ENCODE data around the gene EPB42.
A peak's percentile ranks its signal among the peaks of the same experiment; 100 is the strongest.
"Not testable (repeated sequence)": the region's sequence is repeated elsewhere in the genome, so short reads cannot be mapped to it uniquely, and the experiment has no call there.

EPB42 gene

GRCh38 chr15:43211224-43211735, 9.5 kb downstream of the EPB42 start:
- DNase-seq: no peak

- DNase-seq: no peak
These were observed 10.0 kb downstream of the EPB42 start for GRCh38 chr15:43210807-43211206.

- no peak for DNase-seq
These were observed 10.6 kb downstream of the EPB42 start for GRCh38 chr15:43210172-43210745.

- DNase-seq: no peak
These were observed 11.6 kb downstream of the EPB42 start for GRCh38 chr15:43209059-43209824.

GRCh38 chr15:43208052-43209002, 12.5 kb downstream of the EPB42 start:
- no peak for DNase-seq

- no peak for DNase-seq
These were observed 13.8 kb downstream of the EPB42 start for GRCh38 chr15:43207024-43207423.

GRCh38 chr15:43206054-43206453, 14.8 kb downstream of the EPB42 start:
- no peak for DNase-seq

- no peak for DNase-seq
These were observed 16.6 kb downstream of the EPB42 start for GRCh38 chr15:43204016-43204901.

GRCh38 chr15:43199945-43200488, 20.8 kb downstream of the EPB42 start:
- no peak for DNase-seq

GRCh38 chr15:43198992-43199391, 21.8 kb downstream of the EPB42 start:
- DNase-seq: no peak

- not testable (repeated sequence) for DNase-seq
These were observed 22.3 kb downstream of the EPB42 start for GRCh38 chr15:43198556-43198955.

- not testable (repeated sequence) for DNase-seq
These were observed 23.0 kb downstream of the EPB42 start for GRCh38 chr15:43197773-43198172.

- no peak for DNase-seq
These were observed 23.9 kb downstream of the EPB42 start for GRCh38 chr15:43196760-43197548.

GRCh38 chr15:43194795-43195194, 26.0 kb downstream of the EPB42 start:
- no peak for DNase-seq

- DNase-seq: no peak
These were observed 27.1 kb downstream of the EPB42 start for GRCh38 chr15:43193710-43194109.

GRCh38 chr15:43190178-43190577, 30.6 kb downstream of the EPB42 start:
- no peak for DNase-seq

GRCh38 chr15:43189296-43189695, 31.5 kb downstream of the EPB42 start:
- DNase-seq: no peak

- DNase-seq: no peak
These were observed 33.2 kb downstream of the EPB42 start for GRCh38 chr15:43187544-43188155.

- DNase-seq: no peak
These were observed 34.8 kb downstream of the EPB42 start for GRCh38 chr15:43186003-43186353.

- DNase-seq: peak; percentile 77 to 90
These were observed 35.4 kb downstream of the EPB42 start, which contains the start of gene CCNDBP1 for GRCh38 chr15:43185157-43186002. Gene CCNDBP1 (plus strand): TSS chr15:43185403. CDS start chr15:43185499, 96 bp downstream.
